ENCODE data around the gene GSTM1.
"Not testable (repeated sequence)": the region's sequence is repeated elsewhere in the genome, so short reads cannot be mapped to it uniquely, and the experiment has no call there.

DNA sequence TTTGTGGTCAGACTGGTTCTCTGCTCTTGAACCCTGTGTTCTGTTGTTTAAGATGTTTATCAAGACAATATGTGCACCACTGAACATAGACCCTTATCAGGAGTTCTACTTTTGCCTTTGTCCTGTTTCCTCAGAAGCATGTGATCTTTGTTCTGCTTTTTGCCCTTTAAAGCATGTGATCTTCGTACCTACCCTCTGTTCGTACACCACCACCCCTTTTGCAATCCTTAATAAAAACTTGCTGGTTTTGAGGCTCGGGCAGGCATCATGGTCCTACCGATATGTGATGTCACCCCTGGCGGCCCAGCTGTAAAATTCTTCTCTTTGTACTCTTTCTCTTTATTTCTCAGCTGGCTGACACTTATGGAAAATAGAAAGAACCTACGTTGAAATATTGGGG is 2.8 kb upstream of the GSTM1 start:
- not testable (repeated sequence) for TF ChIP-seq EP300 (IDR thresholded peaks at IDR 0.05; ENCODE audit: low read depth)
- TF ChIP-seq, protein P1, sequence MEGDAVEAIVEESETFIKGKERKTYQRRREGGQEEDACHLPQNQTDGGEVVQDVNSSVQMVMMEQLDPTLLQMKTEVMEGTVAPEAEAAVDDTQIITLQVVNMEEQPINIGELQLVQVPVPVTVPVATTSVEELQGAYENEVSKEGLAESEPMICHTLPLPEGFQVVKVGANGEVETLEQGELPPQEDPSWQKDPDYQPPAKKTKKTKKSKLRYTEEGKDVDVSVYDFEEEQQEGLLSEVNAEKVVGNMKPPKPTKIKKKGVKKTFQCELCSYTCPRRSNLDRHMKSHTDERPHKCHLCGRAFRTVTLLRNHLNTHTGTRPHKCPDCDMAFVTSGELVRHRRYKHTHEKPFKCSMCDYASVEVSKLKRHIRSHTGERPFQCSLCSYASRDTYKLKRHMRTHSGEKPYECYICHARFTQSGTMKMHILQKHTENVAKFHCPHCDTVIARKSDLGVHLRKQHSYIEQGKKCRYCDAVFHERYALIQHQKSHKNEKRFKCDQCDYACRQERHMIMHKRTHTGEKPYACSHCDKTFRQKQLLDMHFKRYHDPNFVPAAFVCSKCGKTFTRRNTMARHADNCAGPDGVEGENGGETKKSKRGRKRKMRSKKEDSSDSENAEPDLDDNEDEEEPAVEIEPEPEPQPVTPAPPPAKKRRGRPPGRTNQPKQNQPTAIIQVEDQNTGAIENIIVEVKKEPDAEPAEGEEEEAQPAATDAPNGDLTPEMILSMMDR (IDR thresholded peaks at IDR 0.05) = not testable (repeated sequence)
